ENCODE data around the gene IER5.

IER5 gene

GRCh38 chr1:181097242-181097641 lies 8.7 kb downstream of the IER5 start:
- H3K4me1 ChIP-seq (ENCODE audit: control insufficient read depth, insufficient read depth, low read length): peaks cover 48% of the 10 kb centered on the region
- TF ChIP-seq EGR2 (tag by site-specific recombination; IDR thresholded peaks at IDR 0.05; ENCODE audit: low read depth) (peak; percentile 86), ZNF561 (tag by site-specific recombination; IDR thresholded peaks at IDR 0.05; ENCODE audit: borderline replicate concordance) (no peak), ZNF335 (tag by site-specific recombination; conservative IDR thresholded peaks at IDR 0.05) (peak; percentile 43; the same call in 1 of the 2 replicates), ZFHX2 (tag by site-specific recombination; conservative IDR thresholded peaks at IDR 0.05) (peak; percentile 94), GFI1B (tag by site-specific recombination; IDR thresholded peaks at IDR 0.05) (no peak)
- TF ChIP-seq, protein P1, sequence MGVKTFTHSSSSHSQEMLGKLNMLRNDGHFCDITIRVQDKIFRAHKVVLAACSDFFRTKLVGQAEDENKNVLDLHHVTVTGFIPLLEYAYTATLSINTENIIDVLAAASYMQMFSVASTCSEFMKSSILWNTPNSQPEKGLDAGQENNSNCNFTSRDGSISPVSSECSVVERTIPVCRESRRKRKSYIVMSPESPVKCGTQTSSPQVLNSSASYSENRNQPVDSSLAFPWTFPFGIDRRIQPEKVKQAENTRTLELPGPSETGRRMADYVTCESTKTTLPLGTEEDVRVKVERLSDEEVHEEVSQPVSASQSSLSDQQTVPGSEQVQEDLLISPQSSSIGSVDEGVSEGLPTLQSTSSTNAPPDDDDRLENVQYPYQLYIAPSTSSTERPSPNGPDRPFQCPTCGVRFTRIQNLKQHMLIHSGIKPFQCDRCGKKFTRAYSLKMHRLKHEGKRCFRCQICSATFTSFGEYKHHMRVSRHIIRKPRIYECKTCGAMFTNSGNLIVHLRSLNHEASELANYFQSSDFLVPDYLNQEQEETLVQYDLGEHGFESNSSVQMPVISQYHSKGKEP (tag by site-specific recombination; IDR thresholded peaks at IDR 0.05): peak; percentile 81
- CTCF ChIA-PET: interaction anchor here (0.6 to 8.5 kb wide), 4 partner anchors 37 to 755 kb away, joined by 3 to 69 read pairs (median 6); no protein-coding TSS in a partner anchor

GRCh38 chr1:181099152-181100014 lies 10.9 kb downstream of the IER5 start:
- peaks cover 52% of the 10 kb centered on the region for H3K4me1 ChIP-seq (ENCODE audit: control insufficient read depth, insufficient read depth, low read length)
- POLR2A ChIA-PET: interaction anchor here (0.6 to 9.2 kb wide), 11 partner anchors 9 to 390 kb away, joined by 3 to 111 read pairs (median 9); partner anchors contain the start of genes IER5 and MR1
- H3K36me3 ChIP-seq (ENCODE audit: control insufficient read depth in 2 of 2, insufficient read depth in 1 of 2, low read length in 2 of 2): no peaks in the 10 kb centered on the region
- H3K4me3 ChIP-seq (ENCODE audit: low read depth, low read length): no peak overlapping the region
- H3K27ac ChIP-seq (ENCODE audit: extremely low read depth, low read depth, low read length): peak overlapping the region; percentile 85
- CTCF ChIA-PET: interaction anchor here (0.6 to 8.5 kb wide), 8 partner anchors 9 to 85 kb away, joined by 3 to 69 read pairs (median 6); no protein-coding TSS in a partner anchor
- H3K9me3 ChIP-seq (ENCODE audit: control insufficient read depth, insufficient read depth, low read depth, low read length): no peaks in the 10 kb centered on the region
- TF ChIP-seq ZNF791 (tag by site-specific recombination; IDR thresholded peaks at IDR 0.05) (no peak), KLF10 (tag by site-specific recombination; IDR thresholded peaks at IDR 0.05) (0 out of 2 replicates have a peak, but pooled peaks have one; percentile 27), ZBTB48 (tag by site-specific recombination; IDR thresholded peaks at IDR 0.05) (peak; percentile 97), ZNF184 (tag by site-specific recombination; IDR thresholded peaks at IDR 0.05) (0 out of 2 replicates have a peak, but pooled peaks have one; percentile 17), FEZF1 (tag by site-specific recombination; IDR thresholded peaks at IDR 0.05) (peak; percentile 37; the same call in 1 of the 2 replicates), GLI2 (tag by site-specific recombination; IDR thresholded peaks at IDR 0.05; ENCODE audit: borderline replicate concordance, low read depth) (peak; percentile 50; the same call in 1 of the 2 replicates), ZBTB17 (tag by site-specific recombination; IDR thresholded peaks at IDR 0.05) (peak; percentile 92), MZF1 (tag by site-specific recombination; IDR thresholded peaks at IDR 0.05; ENCODE audit: borderline replicate concordance) (peak; percentile 49; the same call in 1 of the 2 replicates), PRDM1 (tag by site-specific recombination; IDR thresholded peaks at IDR 0.05) (peak; percentile 45), ZBTB6 (tag by site-specific recombination; IDR thresholded peaks at IDR 0.05) (peak; percentile 54), EGR2 (tag by site-specific recombination; IDR thresholded peaks at IDR 0.05; ENCODE audit: low read depth) (no peak), ZNF558 (tag by site-specific recombination; IDR thresholded peaks at IDR 0.05) (peak; percentile 47; the same call in 1 of the 2 replicates), ZNF623 (tag by site-specific recombination; IDR thresholded peaks at IDR 0.05) (0 out of 2 replicates have a peak, but pooled peaks have one; percentile 24), ZNF76 (tag by site-specific recombination; IDR thresholded peaks at IDR 0.05; ENCODE audit: borderline replicate concordance, low read depth) (peak; percentile 53; the same call in 1 of the 2 replicates), ZNF169 (tag by site-specific recombination; IDR thresholded peaks at IDR 0.05) (no peak), ZNF777 (tag by site-specific recombination; IDR thresholded peaks at IDR 0.05; ENCODE audit: borderline replicate concordance) (no peak), KLF8 (tag by site-specific recombination; IDR thresholded peaks at IDR 0.05) (peak; percentile 17; the same call in 1 of the 2 replicates)
- TF ChIP-seq, protein P1 (tag by site-specific recombination; IDR thresholded peaks at IDR 0.05): no peak
- TF ChIP-seq, protein P2, sequence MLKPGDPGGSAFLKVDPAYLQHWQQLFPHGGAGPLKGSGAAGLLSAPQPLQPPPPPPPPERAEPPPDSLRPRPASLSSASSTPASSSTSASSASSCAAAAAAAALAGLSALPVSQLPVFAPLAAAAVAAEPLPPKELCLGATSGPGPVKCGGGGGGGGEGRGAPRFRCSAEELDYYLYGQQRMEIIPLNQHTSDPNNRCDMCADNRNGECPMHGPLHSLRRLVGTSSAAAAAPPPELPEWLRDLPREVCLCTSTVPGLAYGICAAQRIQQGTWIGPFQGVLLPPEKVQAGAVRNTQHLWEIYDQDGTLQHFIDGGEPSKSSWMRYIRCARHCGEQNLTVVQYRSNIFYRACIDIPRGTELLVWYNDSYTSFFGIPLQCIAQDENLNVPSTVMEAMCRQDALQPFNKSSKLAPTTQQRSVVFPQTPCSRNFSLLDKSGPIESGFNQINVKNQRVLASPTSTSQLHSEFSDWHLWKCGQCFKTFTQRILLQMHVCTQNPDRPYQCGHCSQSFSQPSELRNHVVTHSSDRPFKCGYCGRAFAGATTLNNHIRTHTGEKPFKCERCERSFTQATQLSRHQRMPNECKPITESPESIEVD (tag by site-specific recombination; IDR thresholded peaks at IDR 0.05): peak; percentile 71
- TF ChIP-seq, protein P3, sequence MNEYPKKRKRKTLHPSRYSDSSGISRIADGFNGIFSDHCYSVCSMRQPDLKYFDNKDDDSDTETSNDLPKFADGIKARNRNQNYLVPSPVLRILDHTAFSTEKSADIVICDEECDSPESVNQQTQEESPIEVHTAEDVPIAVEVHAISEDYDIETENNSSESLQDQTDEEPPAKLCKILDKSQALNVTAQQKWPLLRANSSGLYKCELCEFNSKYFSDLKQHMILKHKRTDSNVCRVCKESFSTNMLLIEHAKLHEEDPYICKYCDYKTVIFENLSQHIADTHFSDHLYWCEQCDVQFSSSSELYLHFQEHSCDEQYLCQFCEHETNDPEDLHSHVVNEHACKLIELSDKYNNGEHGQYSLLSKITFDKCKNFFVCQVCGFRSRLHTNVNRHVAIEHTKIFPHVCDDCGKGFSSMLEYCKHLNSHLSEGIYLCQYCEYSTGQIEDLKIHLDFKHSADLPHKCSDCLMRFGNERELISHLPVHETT (tag by site-specific recombination; IDR thresholded peaks at IDR 0.05): peak; percentile 85; the same call in 1 of the 2 replicates

More at GRCh38 chr1:181097242-181097641, 8.7 kb downstream of the IER5 start:
- Histone ChIP-seq H3K4me3 (ENCODE audit: low read depth, low read length) (no peak overlapping the region), H3K36me3 (ENCODE audit: control insufficient read depth in 2 of 2, insufficient read depth in 1 of 2, low read length in 2 of 2) (peaks cover 0 to 10% of the 10 kb centered on the region in 2 experiments; a peak in 2 of 3 replicates), H3K9me3 (ENCODE audit: control insufficient read depth, insufficient read depth, low read depth, low read length) (no peaks in the 10 kb centered on the region), H3K27ac (ENCODE audit: extremely low read depth, low read depth, low read length) (peak overlapping the region; percentile 11; the same call in 1 of the 2 replicates)
- POLR2A ChIA-PET: interaction anchor here (2.0 to 9.2 kb wide), 6 partner anchors 8 to 44 kb away, joined by 6 to 111 read pairs (median 28); partner anchors contain the start of gene IER5

Measured in HEK293 (cell line).